Tibial nerve (tissue), 3 donors: ENCODE measurements around the gene EXTL1.

Source experiments
- CTCF ChIP-seq, 5 experiments: fragments of 200-600 bp in 3 of 5; fragments of 450-650 bp in 2 of 5; sonication (generic) in 3 of 5; IDR thresholded peaks; one replicate each; pipeline ENCODE4 v1.5.1; 2016 to 2019; ENCODE audit warnings: antibody characterized with exemption in 5 of 5, mild to moderate bottlenecking in 3 of 5, moderate library complexity in 2 of 5
- POLR2A ChIP-seq, 2 donors: fragments of 450-650 bp; IDR thresholded peaks; one replicate each; pipeline ENCODE4 v1.6.1; 2017; ENCODE audit warnings: antibody characterized with exemption in 2 of 2, mild to moderate bottlenecking in 2 of 2, moderate library complexity in 2 of 2

- no peak for TF ChIP-seq POLR2A (IDR thresholded peaks at IDR 0.05)
- TF ChIP-seq CTCF (IDR thresholded peaks at IDR 0.05): no peak
Measured at GRCh38 chr1:26047278-26047874, 25.8 kb downstream of the EXTL1 start.
